ENCODE data around the gene NUBPL.
"Not testable (repeated sequence)": the region's sequence is repeated elsewhere in the genome, so short reads cannot be mapped to it uniquely, and the experiment has no call there.

NUBPL gene

DNA sequence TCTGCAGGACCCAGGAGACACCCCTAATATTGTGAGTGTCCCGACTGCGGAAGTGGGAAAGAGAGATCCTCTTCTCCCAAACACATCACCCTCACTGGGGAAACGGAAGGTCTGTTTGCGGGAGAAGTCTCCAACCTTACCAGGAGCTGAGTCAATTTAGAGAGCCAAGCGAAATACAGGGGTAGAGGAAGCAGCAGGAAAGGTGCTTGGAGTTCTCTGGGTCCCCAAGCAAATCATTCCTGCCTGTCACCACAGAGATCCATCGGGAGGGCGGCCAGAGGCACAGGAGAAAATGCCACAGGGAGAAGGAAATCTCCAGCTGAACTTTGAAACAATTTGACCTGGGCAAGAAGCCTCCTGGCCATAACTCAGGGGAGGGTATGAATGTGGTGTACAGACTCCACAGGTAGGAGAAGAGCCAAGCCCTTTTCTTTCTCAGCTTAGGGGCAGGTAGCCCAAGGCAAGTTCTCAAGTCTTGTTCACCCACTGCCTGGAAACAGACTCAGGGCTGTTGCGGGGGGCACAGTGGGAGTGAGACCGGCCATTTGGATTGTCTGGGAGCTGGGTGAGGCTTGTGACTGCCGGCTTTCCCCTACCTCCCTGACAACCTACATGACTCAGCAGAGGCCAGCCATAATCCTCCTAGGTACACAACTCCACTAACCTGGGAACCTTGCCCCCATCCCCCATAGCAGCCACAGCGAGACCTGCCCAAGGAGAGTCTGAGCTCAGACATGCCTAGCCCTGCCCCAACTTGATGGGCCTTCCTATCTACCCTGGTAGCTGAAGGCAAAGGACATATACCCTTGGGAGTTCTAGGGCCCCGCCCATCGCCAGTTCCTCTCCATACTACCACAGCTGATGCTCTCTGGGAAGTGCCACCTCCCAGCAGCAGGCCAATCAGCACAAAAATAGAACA is 304.0 kb downstream of the NUBPL start:
- no peak for DNase-seq
- TF ChIP-seq POLR2A (IDR thresholded peaks at IDR 0.05; ENCODE audit: low read length) (no peak), GATA1 (IDR thresholded peaks at IDR 0.05; ENCODE audit: low read depth, low read length) (no peak)

DNA sequence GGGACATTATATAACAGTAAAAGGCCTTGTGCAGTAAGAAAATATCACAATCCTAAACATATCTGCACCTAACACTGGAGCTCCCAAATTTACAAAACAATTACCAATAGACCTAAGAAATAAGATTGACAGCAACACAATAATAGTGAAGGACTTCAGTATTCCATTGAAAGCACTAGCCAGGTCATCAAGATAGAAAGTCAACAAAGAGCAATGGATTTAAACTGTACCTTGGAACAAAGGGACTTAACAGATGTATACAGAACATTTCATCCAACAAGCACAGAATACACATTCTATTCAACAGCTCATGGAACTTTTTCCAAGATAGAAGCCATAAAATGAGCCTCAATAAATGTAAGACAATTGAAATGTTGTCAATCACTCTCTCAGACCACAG is 306.4 kb downstream of the NUBPL start:
- TF ChIP-seq POLR2A (IDR thresholded peaks at IDR 0.05; ENCODE audit: low read length), result no peak
- TF ChIP-seq GATA1 (IDR thresholded peaks at IDR 0.05; ENCODE audit: low read depth, low read length), result no peak
- no peak for DNase-seq

DNA sequence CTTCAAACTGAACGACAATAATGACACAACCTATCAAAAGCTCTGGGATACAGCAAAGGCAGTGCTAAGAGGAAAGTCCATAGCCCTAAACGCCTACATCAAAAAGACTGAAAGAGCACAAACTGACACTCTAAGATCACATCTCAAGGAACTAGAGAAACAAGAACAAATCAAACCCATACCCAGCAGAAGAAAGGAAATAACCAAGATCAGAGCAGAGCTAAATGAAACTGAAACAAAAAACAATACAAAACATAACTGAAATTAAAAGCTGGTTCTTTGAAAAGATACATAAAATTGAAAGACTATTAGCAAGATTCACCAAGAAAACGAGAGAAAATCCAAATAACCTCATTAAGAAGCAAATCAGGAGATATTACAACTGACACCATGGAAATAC is 306.9 kb downstream of the NUBPL start:
- DNase-seq, result not testable (repeated sequence)

DNA sequence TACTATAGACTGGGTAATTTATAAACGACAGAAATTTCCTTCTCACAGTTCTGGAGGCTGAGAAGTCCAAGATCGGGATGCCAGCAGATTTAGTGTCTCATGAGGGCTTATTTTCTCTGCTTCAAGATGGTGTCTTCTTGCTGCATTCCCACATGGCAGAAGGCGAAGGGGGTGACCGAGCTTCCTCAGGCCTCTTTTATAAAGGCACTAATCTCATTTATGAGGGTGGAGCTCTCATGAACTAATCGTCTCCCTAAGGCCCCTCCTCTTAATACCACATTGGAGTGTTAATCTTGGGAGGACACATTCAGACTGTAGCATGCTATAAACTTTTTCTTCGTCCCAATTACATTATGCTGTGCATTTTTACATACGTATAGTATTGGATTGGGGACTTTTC is 315.5 kb downstream of the NUBPL start:
- TF ChIP-seq GATA1 (IDR thresholded peaks at IDR 0.05; ENCODE audit: low read depth, low read length) (no peak), POLR2A (IDR thresholded peaks at IDR 0.05; ENCODE audit: low read length) (no peak)
- DNase-seq, result no peak

DNA sequence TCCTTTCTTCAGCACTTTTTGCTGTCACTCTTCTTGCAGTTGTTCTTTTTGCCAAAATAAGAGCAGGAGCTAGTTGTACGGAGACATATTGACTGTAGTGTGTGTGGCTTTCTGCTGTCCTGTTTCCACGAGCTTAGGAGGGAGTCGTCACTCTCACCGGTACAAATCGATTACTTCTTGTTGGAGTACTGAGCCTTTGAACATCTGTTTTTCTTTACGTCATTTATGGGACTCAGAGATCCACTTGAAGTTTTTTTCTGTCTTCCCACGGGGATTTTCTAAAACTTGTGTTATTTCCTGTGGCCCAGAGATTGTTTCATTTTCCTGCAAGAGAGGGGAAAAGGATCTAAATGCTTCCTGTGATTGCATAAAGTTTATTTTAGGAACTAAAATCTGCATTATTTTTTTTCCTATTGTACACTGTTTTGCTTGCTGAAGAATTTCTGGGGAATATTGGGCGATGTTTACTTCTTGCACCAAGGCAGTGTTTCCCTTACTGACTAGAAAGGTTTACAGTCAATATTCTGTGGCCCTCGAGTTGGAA is 316.1 kb downstream of the NUBPL start:
- DNase-seq, result no peak

DNA sequence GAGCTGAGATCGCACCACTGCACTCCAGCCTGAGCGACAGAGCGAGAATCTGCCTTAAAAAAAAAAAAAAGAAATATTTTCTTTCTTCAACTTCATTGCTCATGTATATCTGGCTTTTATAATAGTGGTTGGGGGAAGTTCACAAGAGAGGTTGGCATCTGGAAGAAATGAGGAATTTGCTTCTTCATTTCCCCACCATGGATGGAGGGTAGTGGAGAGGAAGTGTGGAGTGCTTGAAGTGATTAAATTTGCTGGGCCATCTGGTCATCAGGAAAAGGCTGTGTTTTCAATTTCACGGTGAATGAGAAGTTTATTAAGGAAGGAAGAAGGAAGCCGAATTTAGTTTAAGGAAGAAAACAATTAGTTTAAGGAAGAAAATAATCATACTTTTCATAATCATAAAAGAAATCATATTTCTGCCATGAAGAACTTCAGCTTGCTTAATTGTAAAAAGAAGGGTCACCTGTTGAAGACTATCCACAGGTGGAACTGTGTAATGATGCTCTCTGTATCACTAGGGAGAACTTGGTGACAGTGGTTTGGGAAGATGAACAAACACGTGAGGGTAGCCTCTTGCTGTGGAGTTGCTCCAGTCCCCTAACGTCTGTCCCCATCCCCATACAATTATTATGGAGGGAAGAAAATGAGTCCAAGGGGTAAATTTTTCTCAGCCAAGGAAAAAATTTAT is 318.6 kb downstream of the NUBPL start:
- no peak for TF ChIP-seq GATA1 (IDR thresholded peaks at IDR 0.05; ENCODE audit: low read depth, low read length)
- no peak for DNase-seq

More for the DNA sequence above, 316.1 kb downstream of the NUBPL start:
- no peak for TF ChIP-seq POLR2A (IDR thresholded peaks at IDR 0.05; ENCODE audit: low read length)
- no peak for TF ChIP-seq GATA1 (IDR thresholded peaks at IDR 0.05; ENCODE audit: low read depth, low read length)

DNA sequence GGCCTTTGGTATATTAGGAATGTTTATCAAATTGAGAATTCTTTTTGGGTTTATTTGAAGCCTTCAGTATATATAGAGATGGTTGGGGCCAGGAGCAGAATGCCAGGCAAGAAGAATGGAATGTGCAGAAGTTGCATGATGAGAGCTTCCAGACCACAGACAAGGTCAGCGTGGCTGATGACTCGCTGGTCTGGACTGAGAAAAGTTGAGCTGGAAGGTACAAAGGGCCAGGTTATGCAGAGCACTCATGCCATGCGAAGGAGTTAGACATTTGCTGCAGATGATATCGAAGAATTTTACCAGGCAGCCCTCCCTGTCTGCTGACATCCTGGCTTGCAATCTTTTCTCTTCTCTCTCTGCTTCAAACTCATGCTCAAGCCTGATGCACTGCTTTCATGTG is 319.7 kb downstream of the NUBPL start:
- DNase-seq, result no peak

DNA sequence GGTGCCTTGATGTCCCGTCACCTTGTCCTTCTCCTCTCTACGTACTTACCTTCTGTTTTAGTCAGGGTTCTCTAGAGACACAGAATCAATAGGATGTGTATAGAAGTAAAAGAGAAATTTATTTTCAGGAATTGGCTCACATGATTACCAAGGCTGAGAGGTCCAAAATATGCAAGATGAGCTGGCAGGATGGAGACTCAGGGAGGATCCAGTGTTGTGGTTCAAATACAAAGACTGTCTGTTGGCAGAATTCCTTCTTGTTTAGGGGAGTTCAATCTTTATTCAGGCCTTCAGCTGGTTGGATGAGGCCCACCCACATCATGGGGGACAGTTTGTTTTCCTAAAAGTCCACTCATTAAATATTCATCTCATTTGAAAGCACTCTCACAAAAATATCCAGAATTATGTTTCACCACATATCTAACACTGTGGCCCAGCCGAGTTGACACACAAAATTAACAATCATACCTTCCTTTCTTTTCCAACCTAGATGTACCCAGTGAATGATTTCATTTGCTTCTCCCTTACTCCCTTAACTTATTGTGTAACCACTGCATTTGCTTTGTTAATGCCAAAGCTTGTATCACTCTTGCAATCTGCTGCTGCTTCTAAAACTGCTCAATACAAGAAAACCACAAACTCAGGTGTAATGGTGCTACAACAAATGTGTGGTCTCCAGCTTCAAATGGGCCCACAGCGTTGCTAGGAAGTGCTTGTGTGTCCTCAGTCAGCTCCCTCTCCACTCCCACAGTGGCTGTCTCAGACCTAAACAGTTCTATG is 320.5 kb downstream of the NUBPL start:
- TF ChIP-seq GATA1 (IDR thresholded peaks at IDR 0.05; ENCODE audit: low read depth, low read length) (no peak), POLR2A (IDR thresholded peaks at IDR 0.05; ENCODE audit: low read length) (no peak)
- no peak for DNase-seq

More for the DNA sequence above, 319.7 kb downstream of the NUBPL start:
- TF ChIP-seq POLR2A (IDR thresholded peaks at IDR 0.05; ENCODE audit: low read length) (no peak), GATA1 (IDR thresholded peaks at IDR 0.05; ENCODE audit: low read depth, low read length) (no peak)

DNA sequence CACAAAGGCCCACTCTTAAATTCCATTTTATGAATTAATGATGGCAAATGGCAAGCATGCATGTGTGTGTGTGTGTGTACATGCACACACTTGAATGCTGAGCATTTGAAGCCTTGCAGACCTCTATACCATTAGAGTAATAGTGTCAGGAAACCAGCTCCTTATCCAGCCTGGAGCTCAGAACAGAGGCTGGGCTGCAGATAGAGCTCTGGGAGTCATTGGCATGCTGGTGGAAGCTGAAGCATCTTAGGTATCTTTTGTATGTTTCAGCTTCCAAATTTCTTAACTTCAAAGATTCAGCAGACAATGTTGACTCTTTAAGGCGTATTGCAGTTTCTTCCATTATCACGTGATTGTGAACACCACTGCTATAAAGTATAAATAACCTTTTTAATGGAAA is 323.0 kb downstream of the NUBPL start:
- no peak for TF ChIP-seq GATA1 (IDR thresholded peaks at IDR 0.05; ENCODE audit: low read depth, low read length)
- no peak for TF ChIP-seq POLR2A (IDR thresholded peaks at IDR 0.05; ENCODE audit: low read length)

DNA sequence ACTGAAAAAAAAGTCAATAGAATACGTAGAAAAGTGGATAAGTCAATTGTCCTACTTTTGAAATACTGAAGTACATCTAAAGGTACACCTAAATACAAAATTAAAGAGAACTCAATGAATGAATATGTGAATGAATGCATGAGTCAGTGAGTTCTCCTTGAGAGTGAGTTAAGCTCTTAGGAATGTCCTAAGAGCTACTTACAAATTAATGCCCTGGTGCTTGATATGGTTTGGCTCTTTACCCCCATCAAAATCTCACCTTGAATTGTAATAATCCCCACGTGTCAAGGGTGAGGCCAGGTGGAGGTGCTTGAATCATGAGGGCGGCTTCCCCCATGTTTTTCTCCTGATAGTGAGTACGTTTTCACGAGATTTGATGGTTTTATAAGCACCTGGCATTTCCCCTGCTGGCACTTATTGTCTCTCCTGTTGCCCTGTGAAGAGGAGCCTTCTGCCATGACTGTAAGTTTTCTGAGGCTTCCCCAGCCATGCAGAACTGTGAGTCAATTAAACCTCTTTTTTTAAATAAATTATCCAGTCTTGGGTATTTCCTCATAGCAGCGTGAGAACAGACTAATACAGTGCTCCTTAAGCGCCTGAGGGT is 323.7 kb downstream of the NUBPL start:
- DNase-seq, result no peak
- TF ChIP-seq GATA1 (IDR thresholded peaks at IDR 0.05; ENCODE audit: low read depth, low read length) (no peak), POLR2A (IDR thresholded peaks at IDR 0.05; ENCODE audit: low read length) (no peak)

More for the DNA sequence above, 323.0 kb downstream of the NUBPL start:
- DNase-seq, result no peak

DNA sequence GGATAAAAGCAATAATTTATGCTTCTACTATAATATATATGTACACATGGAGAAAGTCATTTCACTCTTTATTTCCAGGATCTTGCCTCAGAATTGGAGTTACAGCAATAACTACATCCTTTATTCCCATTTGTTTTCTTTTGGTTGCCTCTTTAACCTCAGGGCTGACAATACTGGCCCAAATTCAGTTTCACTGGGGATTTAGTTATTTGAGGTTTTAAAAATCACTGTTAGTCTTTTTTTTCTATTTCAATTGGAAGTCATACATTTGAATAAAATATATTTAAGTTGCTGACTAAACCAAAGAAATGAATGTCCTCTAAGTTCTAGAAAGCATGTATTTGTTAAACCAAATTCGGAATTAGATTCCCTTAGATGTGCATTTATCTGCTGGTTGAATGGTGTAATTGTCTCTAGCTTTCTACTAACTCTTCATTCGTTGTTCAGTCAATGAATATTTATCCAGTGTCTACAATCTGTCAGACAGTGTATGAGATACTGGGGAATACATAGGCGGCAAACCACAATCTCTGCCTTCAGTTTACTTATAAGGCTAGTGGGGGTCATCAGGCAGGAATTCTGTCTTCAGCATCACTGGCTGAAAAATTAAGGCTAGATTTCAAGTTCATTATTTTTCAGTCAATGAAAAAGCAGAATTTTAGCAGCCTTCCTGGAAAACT is 325.1 kb downstream of the NUBPL start:
- DNase-seq, result no peak
- TF ChIP-seq GATA1 (IDR thresholded peaks at IDR 0.05; ENCODE audit: low read depth, low read length) (no peak), POLR2A (IDR thresholded peaks at IDR 0.05; ENCODE audit: low read length) (no peak)

DNA sequence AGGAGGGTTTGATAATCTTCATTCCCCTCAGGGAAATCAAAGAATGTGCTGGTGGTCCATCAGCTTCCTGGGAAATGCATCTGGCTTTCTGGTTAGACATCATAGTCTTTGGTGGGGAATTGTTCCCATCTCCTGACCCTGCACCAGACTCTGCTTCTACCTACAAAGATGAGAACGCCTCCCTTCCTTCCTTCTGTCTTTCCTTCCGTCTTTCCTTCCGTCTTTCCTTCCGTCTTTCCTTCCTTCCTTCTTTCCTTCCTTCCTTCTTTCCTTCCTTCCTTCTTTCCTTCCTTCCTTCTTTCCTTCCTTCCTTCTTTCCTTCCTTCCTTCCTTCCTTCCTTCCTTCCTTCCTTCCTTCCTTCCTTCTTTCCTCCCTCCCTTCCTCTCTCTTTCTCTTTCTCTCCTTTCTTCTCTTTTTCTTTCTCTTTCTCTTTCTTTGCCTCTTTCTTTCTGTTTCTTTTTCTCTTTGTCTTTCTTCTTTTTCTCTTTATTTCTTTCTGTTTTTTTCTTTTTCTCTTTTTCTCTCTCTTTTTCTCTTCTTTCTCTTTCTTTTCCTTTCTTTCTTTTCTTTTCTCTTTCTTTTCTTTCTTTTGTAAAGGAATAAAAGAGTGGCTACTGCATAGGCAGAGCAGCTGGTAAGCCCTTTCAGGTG is 326.9 kb downstream of the NUBPL start:
- TF ChIP-seq POLR2A (IDR thresholded peaks at IDR 0.05; ENCODE audit: low read length) (no peak), GATA1 (IDR thresholded peaks at IDR 0.05; ENCODE audit: low read depth, low read length) (no peak)
- DNase-seq, result no peak

DNA sequence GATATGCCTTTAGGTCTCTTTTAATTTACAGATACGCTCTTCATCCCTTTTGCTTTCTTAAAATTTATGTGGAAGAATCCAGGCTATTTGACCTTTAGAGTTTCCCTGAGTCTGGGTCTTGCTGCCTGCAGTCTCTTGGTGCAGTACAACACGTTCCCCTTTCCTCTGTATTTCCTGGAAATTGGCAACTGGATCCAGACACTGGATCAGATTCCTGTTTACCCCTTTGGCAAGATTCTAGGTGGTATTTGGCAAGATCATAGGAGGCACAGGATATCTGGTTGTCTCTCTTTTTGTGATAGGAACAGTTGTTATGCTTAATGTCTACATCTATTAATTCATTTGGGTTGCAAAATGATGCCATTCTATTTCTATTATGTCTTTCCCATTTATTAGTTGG is 328.1 kb downstream of the NUBPL start:
- TF ChIP-seq GATA1 (IDR thresholded peaks at IDR 0.05; ENCODE audit: low read depth, low read length) (no peak), POLR2A (IDR thresholded peaks at IDR 0.05; ENCODE audit: low read length) (no peak)
- DNase-seq, result no peak

DNA sequence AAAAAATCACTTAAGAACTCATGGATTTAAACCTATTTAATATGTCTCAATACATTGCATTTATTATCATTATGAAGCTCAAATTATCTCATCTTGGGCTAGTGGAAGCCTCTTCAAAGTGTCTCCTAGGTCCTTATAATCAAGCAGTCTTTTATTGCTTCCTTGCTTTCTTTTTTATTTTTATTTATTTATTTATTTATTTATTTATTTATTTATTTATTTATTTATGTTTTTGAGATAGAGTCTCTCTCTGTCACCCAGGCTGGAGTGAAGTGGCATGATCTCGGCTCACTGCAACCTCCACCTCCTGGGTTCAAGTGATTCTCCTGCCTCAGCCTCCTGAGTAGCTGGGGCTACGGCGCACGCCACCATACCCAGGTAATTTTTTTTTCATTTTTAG is 329.0 kb downstream of the NUBPL start:
- DNase-seq, result not testable (repeated sequence)
